ENCODE data around the gene RPS6KB1. TPM values are rescaled to one million over a fixed set of nuclear protein-coding genes. Genes with fewer than 3 reads are reported as not detected.

Gene RPS6KB1
- total RNA-seq, 1 donor from 2014 or later = 16.4 TPM

Other genes with a start within 250 kb of the RPS6KB1 start
- gene PTRH2, start 185.7 kb upstream of the RPS6KB1 start, total RNA-seq = 10.3 TPM
- gene VMP1, start 185.5 kb upstream of the RPS6KB1 start, total RNA-seq = 65.0 TPM
- gene TUBD1, start 178 bp upstream of the RPS6KB1 start, total RNA-seq = 6.2 TPM
- gene RNFT1, start 71.6 kb downstream of the RPS6KB1 start, total RNA-seq = 22.8 TPM
- gene HEATR6, start 185.8 kb downstream of the RPS6KB1 start, total RNA-seq = 5.0 TPM

Data from left lobe of liver (tissue), 1 donor.